Measurements from ENCODE around the gene FOXN3. TPM values are rescaled to one million over a fixed set of nuclear protein-coding genes. Genes with fewer than 3 reads are reported as not detected.

FOXN3 gene
- total and polyA plus RNA-seq, 2 donors (not counting 3 experiments of a cell fraction or from before 2014, with no cell fraction given) = 16.9 to 41.8 TPM

DNA sequence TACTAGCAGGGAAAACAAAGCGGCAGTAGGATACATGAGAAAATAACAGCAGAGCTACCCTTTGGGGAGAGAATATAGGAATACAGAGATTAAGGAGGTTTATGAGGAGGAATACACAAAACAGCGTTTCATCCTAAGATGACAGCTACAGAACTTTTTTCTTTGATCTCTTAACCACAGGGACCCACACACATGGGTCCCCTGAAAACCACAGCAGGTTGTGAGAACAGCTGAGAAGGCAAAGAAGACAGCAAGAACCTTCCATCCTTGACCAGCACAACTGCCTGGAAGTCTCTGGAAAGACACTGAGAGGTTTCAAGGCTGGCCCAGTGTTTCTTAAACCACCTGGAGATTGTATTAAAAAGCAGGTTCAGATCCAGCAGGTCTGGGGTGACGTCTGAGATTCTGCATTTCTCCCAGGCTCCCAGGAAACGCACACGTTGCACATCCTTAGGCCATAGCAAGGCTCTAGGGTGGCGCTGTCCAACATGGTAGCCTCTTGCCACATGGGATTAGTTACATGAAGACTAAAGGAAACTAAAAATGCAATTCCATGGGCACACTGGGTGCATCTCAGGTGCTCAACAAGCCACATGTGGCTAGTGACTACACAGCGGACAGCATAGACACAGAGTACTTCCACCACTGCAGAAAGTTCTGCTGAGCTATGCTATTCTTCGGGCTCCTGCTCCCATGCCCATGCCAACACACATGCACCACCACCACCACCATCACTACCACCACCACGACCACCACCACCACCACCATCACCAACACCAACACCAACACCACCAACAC lies 92.3 kb downstream of the FOXN3 start:
- Histone ChIP-seq H3K4me3 (replicated peaks in 1 of 3; ENCODE audit: insufficient read depth in 1 of 3, low read depth in 1 of 3, low read length in 3 of 3) (no peak overlapping the region), H3K79me2 (ENCODE audit: control insufficient read depth, insufficient read depth, low read length) (no peaks in the 10 kb centered on the region), H3K9me1 (replicated peaks; ENCODE audit: control insufficient read depth, extremely low read depth, insufficient read depth, low read length) (no peaks in the 10 kb centered on the region), H3K4me1 (ENCODE audit: control insufficient read depth, extremely low read depth, insufficient read depth, low read length) (no peaks in the 10 kb centered on the region), H3K9me3 (replicated peaks; ENCODE audit: control insufficient read depth, insufficient read depth, low read length) (no peaks in the 10 kb centered on the region), H3K27ac (ENCODE audit: insufficient read depth, low read depth, low read length) (no peak overlapping the region), H2AFZ (ENCODE audit: low read depth, low read length) (no peak overlapping the region), H3K4me2 (ENCODE audit: insufficient read depth, low read length) (no peak overlapping the region), H3K36me3 (ENCODE audit: control insufficient read depth in 2 of 2, extremely low read depth in 1 of 2, insufficient read depth in 2 of 2, low read length in 2 of 2) (no peaks in the 10 kb centered on the region), H3K27me3 (ENCODE audit: control insufficient read depth in 2 of 2, insufficient read depth in 2 of 2, low read length in 2 of 2) (no peaks in the 10 kb centered on the region), H3K9ac (replicated peaks; ENCODE audit: extremely low read depth, insufficient read depth, low read length) (no peak overlapping the region), H4K20me1 (replicated peaks; ENCODE audit: control insufficient read depth, extremely low read depth, insufficient read depth, low read length) (no peaks in the 10 kb centered on the region)
- TF ChIP-seq, protein P1, sequence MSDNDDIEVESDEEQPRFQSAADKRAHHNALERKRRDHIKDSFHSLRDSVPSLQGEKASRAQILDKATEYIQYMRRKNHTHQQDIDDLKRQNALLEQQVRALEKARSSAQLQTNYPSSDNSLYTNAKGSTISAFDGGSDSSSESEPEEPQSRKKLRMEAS (IDR thresholded peaks at IDR 0.05; ENCODE audit: insufficient read depth, insufficient read length) = no peak
- TF ChIP-seq FOS (IDR thresholded peaks at IDR 0.05; ENCODE audit: borderline replicate concordance, insufficient read depth, low read length) = no peak
- TF ChIP-seq POLR2A (IDR thresholded peaks at IDR 0.05; ENCODE audit: low read depth, low read length) = no peak
- no peak for TF ChIP-seq EZH2 (IDR thresholded peaks at IDR 0.05; ENCODE audit: borderline replicate concordance, low read depth, low read length, severe bottlenecking)
- dilution Hi-C loops (cut with MboI; ENCODE audit: extremely low pct_ligation_motif_present, low sequenced_read_pairs) = no loop called here
- POLR2A ChIA-PET = no interaction called here
- CTCF ChIA-PET = no interaction called here
- FAIRE-seq (no peak), DNase-seq (ENCODE audit: low read depth, low spot score) (no peak)
- BruUV-seq (replicated peaks) = no TSS peak
- intact Hi-C loops (cut with micrococcal nuclease) = no loop called here

DNA sequence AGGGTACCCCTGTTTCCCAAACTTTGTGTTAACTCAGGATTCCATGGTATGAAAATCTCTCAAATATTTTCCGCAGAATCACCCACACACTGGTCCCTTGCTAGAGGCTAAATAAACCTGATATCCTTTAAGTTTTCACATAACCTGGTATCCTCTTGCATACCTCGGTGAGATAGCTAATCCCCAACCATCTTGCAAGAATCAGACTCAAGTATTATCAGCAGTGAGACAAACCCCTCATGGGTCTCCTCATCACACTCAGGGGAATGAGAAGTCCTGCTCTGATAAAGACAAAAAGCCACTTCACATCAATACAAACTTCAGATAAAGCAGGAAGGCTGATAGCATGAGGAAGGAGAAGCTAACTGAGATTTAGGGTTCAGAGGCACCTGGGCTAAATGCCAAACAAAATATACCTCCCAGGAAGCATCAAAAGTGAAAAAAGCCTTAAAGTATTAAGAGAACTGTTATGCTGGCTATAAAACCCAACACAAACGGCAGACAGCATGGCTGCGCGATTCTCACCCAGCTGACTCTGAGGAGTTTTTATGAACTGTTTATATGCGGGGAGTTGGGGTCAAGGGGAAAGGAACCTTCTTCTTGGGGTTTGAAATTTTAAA lies 96.5 kb downstream of the FOXN3 start:
- no peaks in the 10 kb centered on the region for H3K9me1 ChIP-seq (replicated peaks; ENCODE audit: control insufficient read depth, extremely low read depth, insufficient read depth, low read length)
- no peak for FAIRE-seq
- H3K4me1 ChIP-seq (ENCODE audit: control insufficient read depth, extremely low read depth, insufficient read depth, low read length) = no peaks in the 10 kb centered on the region
- TF ChIP-seq FOS (IDR thresholded peaks at IDR 0.05; ENCODE audit: borderline replicate concordance, insufficient read depth, low read length) = no peak
- no peak for TF ChIP-seq POLR2AphosphoS5 (IDR thresholded peaks at IDR 0.05; ENCODE audit: insufficient read depth, low read depth, low read length)
- no peak for TF ChIP-seq MYC (IDR thresholded peaks at IDR 0.05; ENCODE audit: low read depth, low read length)
- TF ChIP-seq EZH2 (IDR thresholded peaks at IDR 0.05; ENCODE audit: borderline replicate concordance, low read depth, low read length, severe bottlenecking) = no peak
- TF ChIP-seq, protein P1 (IDR thresholded peaks at IDR 0.05; ENCODE audit: insufficient read depth, insufficient read length) = no peak
- TF ChIP-seq POLR2A (IDR thresholded peaks at IDR 0.05; ENCODE audit: low read depth, low read length) = no peak
- TF ChIP-seq, protein P2, sequence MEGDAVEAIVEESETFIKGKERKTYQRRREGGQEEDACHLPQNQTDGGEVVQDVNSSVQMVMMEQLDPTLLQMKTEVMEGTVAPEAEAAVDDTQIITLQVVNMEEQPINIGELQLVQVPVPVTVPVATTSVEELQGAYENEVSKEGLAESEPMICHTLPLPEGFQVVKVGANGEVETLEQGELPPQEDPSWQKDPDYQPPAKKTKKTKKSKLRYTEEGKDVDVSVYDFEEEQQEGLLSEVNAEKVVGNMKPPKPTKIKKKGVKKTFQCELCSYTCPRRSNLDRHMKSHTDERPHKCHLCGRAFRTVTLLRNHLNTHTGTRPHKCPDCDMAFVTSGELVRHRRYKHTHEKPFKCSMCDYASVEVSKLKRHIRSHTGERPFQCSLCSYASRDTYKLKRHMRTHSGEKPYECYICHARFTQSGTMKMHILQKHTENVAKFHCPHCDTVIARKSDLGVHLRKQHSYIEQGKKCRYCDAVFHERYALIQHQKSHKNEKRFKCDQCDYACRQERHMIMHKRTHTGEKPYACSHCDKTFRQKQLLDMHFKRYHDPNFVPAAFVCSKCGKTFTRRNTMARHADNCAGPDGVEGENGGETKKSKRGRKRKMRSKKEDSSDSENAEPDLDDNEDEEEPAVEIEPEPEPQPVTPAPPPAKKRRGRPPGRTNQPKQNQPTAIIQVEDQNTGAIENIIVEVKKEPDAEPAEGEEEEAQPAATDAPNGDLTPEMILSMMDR (IDR thresholded peaks at IDR 0.05; ENCODE audit: extremely low read depth in 1 of 2, insufficient read depth in 1 of 2, low read depth in 1 of 2, low read length in 2 of 2) = no peak
- no peak for TF ChIP-seq JUN (IDR thresholded peaks at IDR 0.05; ENCODE audit: borderline replicate concordance, insufficient read depth, insufficient read length, low read depth)
- no peak for TF ChIP-seq GATA2 (IDR thresholded peaks at IDR 0.05; ENCODE audit: insufficient read depth, insufficient read length, low read depth, low read length)
- H2AFZ ChIP-seq (ENCODE audit: low read depth, low read length) = no peak overlapping the region
- H3K79me2 ChIP-seq (ENCODE audit: control insufficient read depth, insufficient read depth, low read length) = no peaks in the 10 kb centered on the region
- no peak overlapping the region for H3K4me2 ChIP-seq (ENCODE audit: insufficient read depth, low read length)
- dilution Hi-C loops (cut with MboI; ENCODE audit: extremely low pct_ligation_motif_present, low sequenced_read_pairs) (no loop called here), intact Hi-C loops (cut with micrococcal nuclease) (no loop called here)
- CTCF ChIA-PET = interaction anchor here (1.5 kb wide), 1 partner anchor 12 kb away, joined by 3 read pairs; no protein-coding TSS in a partner anchor
- DNase-seq (ENCODE audit: low read depth, low spot score) = no peak
- no peaks in the 10 kb centered on the region for H3K9me3 ChIP-seq (replicated peaks; ENCODE audit: control insufficient read depth, insufficient read depth, low read length)
- POLR2A ChIA-PET = no interaction called here
- no peak overlapping the region for H3K9ac ChIP-seq (replicated peaks; ENCODE audit: extremely low read depth, insufficient read depth, low read length)
- no peaks in the 10 kb centered on the region for H3K27me3 ChIP-seq (ENCODE audit: control insufficient read depth in 2 of 2, insufficient read depth in 2 of 2, low read length in 2 of 2)
- no peaks in the 10 kb centered on the region for H3K36me3 ChIP-seq (ENCODE audit: control insufficient read depth in 2 of 2, extremely low read depth in 1 of 2, insufficient read depth in 2 of 2, low read length in 2 of 2)
- H3K27ac ChIP-seq (ENCODE audit: insufficient read depth, low read depth, low read length) = no peak overlapping the region
- no peaks in the 10 kb centered on the region for H4K20me1 ChIP-seq (replicated peaks; ENCODE audit: control insufficient read depth, extremely low read depth, insufficient read depth, low read length)
- no peak overlapping the region for H3K4me3 ChIP-seq (replicated peaks in 1 of 3; ENCODE audit: insufficient read depth in 1 of 3, low read depth in 1 of 3, low read length in 3 of 3)
- BruUV-seq (replicated peaks) = no TSS peak
